Esophagus squamous epithelium (tissue), 5 donors: Measurements from ENCODE around the gene MCFD2. TPM values are rescaled to one million over a fixed set of nuclear protein-coding genes. Genes with fewer than 3 reads are reported as not detected.

Source experiments
- DNase-seq: peaks from one replicate; lab custom pipeline; 2025; lab: John Stamatoyannopoulos, UW
- H3K27ac ChIP-seq, 4 donors: fragments of 200-600 bp; sonication (generic); one replicate each; pipeline ENCODE4 v1.5.1; 2016 to 2019; ENCODE audit warnings: mild to moderate bottlenecking in 1 of 4
- H3K27me3 ChIP-seq, 4 donors: fragments of 200-600 bp; sonication (generic); 1 replicate in 3 of 4; 2 replicates in 1 of 4; pipeline versions ENCODE4 v1.5.1 to v1.6.0; 2017 to 2021; ENCODE audit warnings: antibody characterized with exemption in 1 of 4
- H3K36me3 ChIP-seq, 3 donors: fragments of 200-600 bp; sonication (generic); one replicate each; pipeline ENCODE4 v1.5.1; 2016 to 2019
- H3K4me1 ChIP-seq, 3 donors: fragments of 200-600 bp; sonication (generic); one replicate each; pipeline ENCODE4 v1.5.1; 2017 to 2019
- H3K4me3 ChIP-seq, 4 donors: fragments of 200-600 bp; sonication (generic); 1 replicate in 3 of 4; 2 replicates in 1 of 4; pipeline ENCODE4 v1.5.1; 2016 to 2019; ENCODE audit warnings: mild to moderate bottlenecking in 2 of 4, moderate library complexity in 1 of 4
- H3K9me3 ChIP-seq, 3 donors: fragments of 200-600 bp; sonication (generic); one replicate each; pipeline ENCODE4 v1.5.1; 2016 to 2019
- POLR2A ChIP-seq, 4 donors: fragments of 450-650 bp; IDR thresholded peaks; one replicate each; pipeline ENCODE4 v1.6.1; 2017; ENCODE audit warnings: antibody characterized with exemption in 4 of 4, mild to moderate bottlenecking in 4 of 4, moderate library complexity in 3 of 4
- WGBS, 2 donors: methylation state at CpG; one replicate each; pipeline ENCODE4 v1.1.5; 2018; 5-methylcytosine and 5-hydroxymethylcytosine counted together
- intact Hi-C: fragments of 100-400 bp; cut with DNase I; formaldehyde crosslinking; loops from one replicate; pipeline ENCODE4 v1.15.0; 2022
- total RNA-seq, 4 donors: library from RNA; depleted of rRNA; stranded (reverse); fragments of >200 nt; gene quantifications; one replicate each; pipeline ENCODE4 v1.1.0, GENCODE V29; 2016
- TF ChIP-seq, protein P1 (sequence below), 6 experiments: fragments of 450-650 bp in 4 of 6; fragments of 200-600 bp in 2 of 6; sonication (generic) in 2 of 6; IDR thresholded peaks; one replicate each; pipeline ENCODE4 v1.5.1; 2016 to 2019; ENCODE audit warnings: antibody characterized with exemption in 6 of 6, mild to moderate bottlenecking in 4 of 6, moderate library complexity in 4 of 6
- donor health status: DM: yes; HTN: yes; CAD: no.

The MCFD2 gene
- total RNA-seq, 4 donors from 2014 or later: 49.7 to 62.8 (median 56.7) TPM

DNA sequence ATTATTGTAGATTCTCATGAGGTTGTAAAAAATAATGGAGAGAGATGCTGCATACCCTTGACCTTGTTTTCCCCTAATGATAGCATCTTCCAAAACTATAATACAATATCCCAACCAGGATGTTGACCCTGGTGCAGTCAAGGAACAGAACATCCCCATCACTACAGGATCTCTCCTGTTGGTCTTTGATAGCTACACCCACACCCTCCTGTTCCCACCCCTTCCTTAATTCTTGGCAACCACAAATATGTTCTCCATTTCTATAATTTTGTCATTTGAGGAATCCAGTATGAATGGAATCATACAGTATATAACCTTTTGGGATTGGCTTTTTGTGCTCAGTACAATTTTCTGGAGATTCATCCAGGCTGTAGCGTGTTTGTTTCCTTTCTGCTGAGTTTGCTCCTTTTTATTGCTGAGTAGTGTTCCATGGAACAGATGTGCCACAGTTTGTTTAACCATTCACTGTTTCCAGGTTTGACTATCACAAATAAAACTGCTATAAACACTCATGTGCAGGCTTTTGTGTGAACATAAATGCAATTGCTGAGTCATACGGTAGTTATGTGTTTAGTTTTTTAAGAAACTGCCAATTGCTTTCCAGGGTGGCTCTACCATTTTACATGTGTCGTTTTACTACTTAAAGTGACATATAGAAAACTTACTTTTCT, 22.2 kb downstream of the MCFD2 start:
- WGBS, 2 donors: 54 to 60% methylated on average over 3 of the region's 3 CpGs
- Histone ChIP-seq H3K4me3 (no peak overlapping the region), H3K9me3 (no peaks in the 10 kb centered on the region), H3K36me3 (no peaks in the 10 kb centered on the region), H3K27ac (no peak overlapping the region), H3K4me1 (peaks cover 0 to 10% (median 0%) of the 10 kb centered on the region in 3 donors), H3K27me3 (no peaks in the 10 kb centered on the region)
- TF ChIP-seq, protein P1, sequence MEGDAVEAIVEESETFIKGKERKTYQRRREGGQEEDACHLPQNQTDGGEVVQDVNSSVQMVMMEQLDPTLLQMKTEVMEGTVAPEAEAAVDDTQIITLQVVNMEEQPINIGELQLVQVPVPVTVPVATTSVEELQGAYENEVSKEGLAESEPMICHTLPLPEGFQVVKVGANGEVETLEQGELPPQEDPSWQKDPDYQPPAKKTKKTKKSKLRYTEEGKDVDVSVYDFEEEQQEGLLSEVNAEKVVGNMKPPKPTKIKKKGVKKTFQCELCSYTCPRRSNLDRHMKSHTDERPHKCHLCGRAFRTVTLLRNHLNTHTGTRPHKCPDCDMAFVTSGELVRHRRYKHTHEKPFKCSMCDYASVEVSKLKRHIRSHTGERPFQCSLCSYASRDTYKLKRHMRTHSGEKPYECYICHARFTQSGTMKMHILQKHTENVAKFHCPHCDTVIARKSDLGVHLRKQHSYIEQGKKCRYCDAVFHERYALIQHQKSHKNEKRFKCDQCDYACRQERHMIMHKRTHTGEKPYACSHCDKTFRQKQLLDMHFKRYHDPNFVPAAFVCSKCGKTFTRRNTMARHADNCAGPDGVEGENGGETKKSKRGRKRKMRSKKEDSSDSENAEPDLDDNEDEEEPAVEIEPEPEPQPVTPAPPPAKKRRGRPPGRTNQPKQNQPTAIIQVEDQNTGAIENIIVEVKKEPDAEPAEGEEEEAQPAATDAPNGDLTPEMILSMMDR (IDR thresholded peaks at IDR 0.05): no peak
- TF ChIP-seq POLR2A (IDR thresholded peaks at IDR 0.05): no peak
- DNase-seq: no peak
- intact Hi-C loops: no loop called here

DNA sequence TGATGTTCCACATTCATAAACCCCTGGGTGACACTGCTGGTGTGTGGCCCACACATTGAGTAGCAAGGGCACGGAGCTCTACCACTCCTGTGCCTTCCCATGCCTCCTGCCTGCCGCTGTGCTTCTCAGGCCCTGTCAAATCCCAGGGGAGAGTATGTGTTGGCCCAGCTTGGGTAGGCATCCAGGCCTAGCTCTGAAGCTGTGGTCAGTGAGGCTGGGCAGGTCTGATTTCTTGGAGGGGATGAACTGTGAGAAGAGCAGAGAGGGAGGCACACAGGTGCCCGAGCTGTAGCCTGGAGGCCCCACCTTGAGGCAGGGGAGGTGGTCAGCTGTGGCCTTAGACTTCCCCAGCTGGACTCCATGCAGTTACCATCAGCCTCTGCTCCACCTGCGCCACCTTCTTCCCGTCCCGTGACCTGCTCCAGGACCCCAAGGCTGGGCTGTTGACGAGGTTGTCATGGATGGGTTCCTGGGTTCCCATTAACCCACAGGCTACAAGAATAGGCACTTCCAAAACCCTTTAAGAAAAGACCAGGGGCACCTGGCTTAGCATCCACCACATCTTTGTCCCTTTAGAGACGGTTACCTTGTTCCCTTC, 23.6 kb downstream of the MCFD2 start:
- no peaks in the 10 kb centered on the region for H3K27me3 ChIP-seq
- intact Hi-C loops: no loop called here
- peaks cover 0 to 10% (median 0%) of the 10 kb centered on the region in 3 donors for H3K4me1 ChIP-seq
- DNase-seq: no peak
- H3K27ac ChIP-seq: no peak overlapping the region
- WGBS, 2 donors: 92% methylated on average over 2 to 7 of the region's 8 CpGs
- no peaks in the 10 kb centered on the region for H3K9me3 ChIP-seq
- H3K36me3 ChIP-seq: no peaks in the 10 kb centered on the region
- TF ChIP-seq, protein P1 (IDR thresholded peaks at IDR 0.05): no peak
- TF ChIP-seq POLR2A (IDR thresholded peaks at IDR 0.05): no peak
- no peak overlapping the region for H3K4me3 ChIP-seq

DNA sequence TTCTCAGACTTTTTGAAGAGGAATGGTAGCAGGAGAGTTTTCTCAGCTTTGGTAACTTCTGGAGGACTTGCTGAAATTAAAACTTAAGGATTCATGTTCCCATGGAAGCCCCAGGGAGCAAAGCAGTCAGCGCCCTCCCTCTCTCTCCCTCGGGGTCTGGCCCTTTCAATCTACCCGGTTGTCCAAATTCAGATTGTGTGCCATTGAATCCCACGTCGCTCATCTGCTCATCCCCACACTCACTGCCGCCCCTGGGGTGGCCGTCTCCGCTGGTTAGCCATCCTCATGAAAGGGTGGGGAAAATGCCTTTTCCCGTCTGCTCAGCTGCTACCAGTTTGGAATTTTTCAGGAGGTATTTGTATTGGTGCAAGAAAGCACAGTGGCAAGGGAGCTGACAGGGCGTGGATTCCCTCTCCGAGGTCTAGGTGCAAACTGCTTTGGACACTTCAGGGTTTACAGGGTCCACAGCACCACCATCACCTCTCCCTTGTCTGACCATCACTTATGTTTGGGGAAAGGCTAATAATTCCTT, 27.1 kb downstream of the MCFD2 start:
- WGBS, 2 donors: 87 to 89% methylated on average over 8 to 10 of the region's 11 CpGs
- H3K4me1 ChIP-seq: peaks cover 0 to 10% (median 0%) of the 10 kb centered on the region in 3 donors
- intact Hi-C loops: no loop called here

DNA sequence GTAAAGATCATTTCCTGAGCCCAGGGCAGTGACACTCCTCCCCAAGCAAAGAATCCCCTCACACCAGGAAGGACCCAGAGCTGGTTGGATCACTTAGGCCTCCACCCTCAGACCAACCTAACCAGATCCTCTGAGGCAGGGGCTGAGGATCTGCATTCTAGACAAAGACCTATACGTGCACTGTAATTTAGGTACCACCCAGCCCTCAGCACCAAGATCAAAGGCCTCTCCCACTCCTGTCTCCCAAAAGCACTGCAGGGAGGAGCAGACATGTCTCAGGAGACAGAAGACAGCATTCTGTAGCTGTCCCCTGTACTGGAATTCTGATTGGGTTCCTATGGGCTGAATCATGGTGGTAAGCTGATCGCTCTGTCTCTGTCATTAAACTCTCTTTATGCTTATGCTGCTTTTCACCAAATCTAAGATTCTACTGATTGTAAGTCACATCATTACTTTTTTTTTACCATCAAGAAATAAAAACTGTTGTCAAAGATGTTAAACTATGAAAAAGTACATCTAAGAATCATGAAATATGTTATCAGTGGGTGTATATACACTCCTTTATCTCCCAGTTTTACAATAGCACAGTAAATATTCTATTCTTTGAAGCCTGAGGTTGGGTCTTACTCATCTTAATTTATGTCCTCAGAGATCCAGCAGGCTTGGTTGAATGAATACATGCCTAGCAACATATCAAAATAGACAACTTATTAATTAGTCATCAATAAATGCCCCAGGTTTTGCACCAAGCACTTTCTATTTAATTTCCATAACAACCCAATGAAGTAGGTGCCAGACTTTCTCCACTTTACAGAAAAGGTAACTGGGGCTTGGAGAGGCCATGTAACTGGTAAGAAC, 28.3 kb downstream of the MCFD2 start:
- Histone ChIP-seq H3K4me1 (peaks cover 0 to 10% (median 2%) of the 10 kb centered on the region in 3 donors), H3K9me3 (no peaks in the 10 kb centered on the region), H3K27me3 (peaks cover 0 to 26% (median 0%) of the 10 kb centered on the region in 4 donors), H3K4me3 (no peak overlapping the region), H3K36me3 (no peaks in the 10 kb centered on the region), H3K27ac (no peak overlapping the region)
- DNase-seq: no peak
- WGBS, 2 donors: 84 to 86% methylated on average over 1 to 2 of the region's 2 CpGs
- TF ChIP-seq POLR2A (IDR thresholded peaks at IDR 0.05): no peak
- TF ChIP-seq, protein P1 (IDR thresholded peaks at IDR 0.05): no peak
- intact Hi-C loops: no loop called here

More for the DNA sequence above, 27.1 kb downstream of the MCFD2 start:
- TF ChIP-seq, protein P1 (IDR thresholded peaks at IDR 0.05): no peak
- no peak for TF ChIP-seq POLR2A (IDR thresholded peaks at IDR 0.05)
- Histone ChIP-seq H3K27me3 (peaks cover 0 to 19% (median 0%) of the 10 kb centered on the region in 4 donors), H3K9me3 (no peaks in the 10 kb centered on the region), H3K27ac (no peak overlapping the region), H3K4me3 (no peak overlapping the region), H3K36me3 (no peaks in the 10 kb centered on the region)
- DNase-seq: no peak
